Activated CD4-positive, alpha-beta T cell treated with anti-CD3 and anti-CD28 coated beads, Interleukin-2, Interleukin-4, amounts not matched to agents 100 ng/mL and 50 ng/mL, durations not matched to agents 16 hours and 8 hours (primary cell): Measurements from ENCODE around the gene MSX1.

Experiments
- DNase-seq: peaks from one replicate; pipeline ENCODE4 v3.0.0-alpha.2; 2020; ENCODE audit warnings: low spot score

Gene MSX1

GRCh38 chr4:4857809-4858508 is 1.5 kb upstream of the MSX1 start:
- DNase-seq: no peak

- no peak for DNase-seq
Measured at GRCh38 chr4:4858527-4859324, 739 bp upstream of the MSX1 start.

GRCh38 chr4:4859799-4860599 is 534 bp downstream of the MSX1 start:
- no peak for DNase-seq

- DNase-seq: no peak
Measured at GRCh38 chr4:4860600-4861389, 1.3 kb downstream of the MSX1 start.

- no peak for DNase-seq
Measured at GRCh38 chr4:4861390-4862018, 2.0 kb downstream of the MSX1 start.

- DNase-seq: no peak
Measured at GRCh38 chr4:4862071-4862551, 2.6 kb downstream of the MSX1 start.

- no peak for DNase-seq
Measured at GRCh38 chr4:4862665-4863482, 3.4 kb downstream of the MSX1 start.

- no peak for DNase-seq
Measured at GRCh38 chr4:4864443-4864939, 5.0 kb downstream of the MSX1 start.

GRCh38 chr4:4864940-4865704 is 5.7 kb downstream of the MSX1 start:
- DNase-seq: no peak

- DNase-seq: no peak
Measured at GRCh38 chr4:4865705-4866123, 6.2 kb downstream of the MSX1 start.

GRCh38 chr4:4866124-4866865 is 6.8 kb downstream of the MSX1 start:
- no peak for DNase-seq

- DNase-seq: no peak
Measured at GRCh38 chr4:4866866-4867374, 7.5 kb downstream of the MSX1 start.

- no peak for DNase-seq
Measured at GRCh38 chr4:4867375-4868039, 8.0 kb downstream of the MSX1 start.

- DNase-seq: no peak
Measured at GRCh38 chr4:4868040-4868757, 8.7 kb downstream of the MSX1 start.

GRCh38 chr4:4868758-4869723 is 9.6 kb downstream of the MSX1 start:
- DNase-seq: no peak
